B cell (primary cell): ENCODE measurements around the gene SLC2A4. TPM values are rescaled to one million over a fixed set of nuclear protein-coding genes. Genes with fewer than 3 reads are reported as not detected.
A peak's percentile ranks its signal among the peaks of the same experiment; 100 is the strongest.

Source experiments
- ATAC-seq: fragments of 200-7000 bp; cut with Tn5 transposase; one replicate; pipeline ENCODE4 v1.10.0; 2021; ENCODE audit warnings: low read depth, mild to moderate bottlenecking, moderate number of reproducible peaks, moderate library complexity
- CTCF ChIA-PET: fragments of 350-600 bp; sonication (Branson Sonifier 250); formaldehyde crosslinking; loops from one replicate; lab custom pipeline; 2021; ENCODE audit warnings: antibody characterized with exemption, inconsistent platforms; lab: Charles Lee
- POLR2A ChIA-PET: fragments of 350-600 bp; sonication (Branson Sonifier 250); formaldehyde crosslinking; loops from one replicate; lab custom pipeline; 2021; ENCODE audit warnings: antibody characterized with exemption; lab: Charles Lee
- DNase-seq: peaks from one replicate; pipeline ENCODE4 v3.0.0; 2013
- H2AFZ ChIP-seq: 2 replicates; pipeline ENCODE4 v1.6.1; 2012; ENCODE audit warnings: mild to moderate bottlenecking, low read depth, low read length; ENCODE audit not compliant: insufficient read depth, poor library complexity, severe bottlenecking
- H3K27ac ChIP-seq, 2 donors: 1 replicate in 1 of 2; 2 replicates in 1 of 2; pipeline ENCODE4 v1.5.1; 2012 to 2013; ENCODE audit warnings: low read length in 2 of 2, mild to moderate bottlenecking in 2 of 2, moderate library complexity in 1 of 2
- H3K27me3 ChIP-seq, 4 experiments: fragments of 200-600 bp in 1 of 4; sonication (generic) in 1 of 4; replicated peaks in 1 of 4; 1 replicate in 2 of 4; 2 replicates in 2 of 4; pipeline versions ENCODE4 v1.6.1 to v1.7.0; 2013 to 2016; ENCODE audit warnings: low read length in 3 of 4, mild to moderate bottlenecking in 2 of 4, mixed read lengths in 1 of 4, moderate library complexity in 1 of 4; ENCODE audit not compliant: insufficient read depth in 4 of 4, control insufficient read depth in 3 of 4; ENCODE audit errors: control extremely low read depth in 1 of 4
- H3K36me3 ChIP-seq, 2 experiments: replicated peaks in 1 of 2; 1 replicate in 1 of 2; 2 replicates in 1 of 2; pipeline versions ENCODE4 v1.6.1 to v1.7.1; 2013; ENCODE audit warnings: low read length in 1 of 2; ENCODE audit not compliant: insufficient read depth in 2 of 2, control insufficient read depth in 1 of 2; ENCODE audit errors: control extremely low read depth in 1 of 2, extremely low read depth in 1 of 2
- H3K4me1 ChIP-seq, 2 donors: fragments of 200-600 bp in 1 of 2; sonication (generic) in 1 of 2; 1 replicate in 1 of 2; 2 replicates in 1 of 2; pipeline versions ENCODE4 v1.5.1 to v1.6.1; 2013 to 2017; ENCODE audit warnings: low read length in 2 of 2; ENCODE audit not compliant: control insufficient read depth in 2 of 2, insufficient read depth in 2 of 2
- H3K4me2 ChIP-seq: replicated peaks from 2 replicates; pipeline ENCODE3; 2012; ENCODE audit warnings: mild to moderate bottlenecking, low read depth, low read length; ENCODE audit not compliant: poor library complexity, severe bottlenecking
- H3K4me3 ChIP-seq, 5 experiments: fragments of 200-600 bp in 1 of 5; sonication (generic) in 1 of 5; 1 replicate in 3 of 5; 2 replicates in 2 of 5; pipeline versions ENCODE4 v1.5.1 to v1.7.0; 2011 to 2016; ENCODE audit warnings: low read length in 4 of 5, mild to moderate bottlenecking in 4 of 5, low read depth in 2 of 5, control low read depth in 1 of 5, moderate library complexity in 1 of 5; ENCODE audit not compliant: insufficient read depth in 1 of 5; ENCODE audit errors: control extremely low read depth in 1 of 5, extremely low read depth in 1 of 5
- H3K79me2 ChIP-seq: fragments of 200-600 bp; sonication (generic); one replicate; pipeline ENCODE4 v1.6.0; 2016; ENCODE audit warnings: low read length; ENCODE audit not compliant: control insufficient read depth, insufficient read depth
- H3K9ac ChIP-seq: fragments of 200-600 bp; sonication (generic); 2 replicates; pipeline ENCODE4 v1.6.1; 2017; ENCODE audit warnings: mild to moderate bottlenecking, low read length, moderate library complexity
- H3K9me3 ChIP-seq, 3 donors: one replicate each; pipeline versions ENCODE4 v1.6.1 to v1.7.1; 2013; ENCODE audit warnings: low read length in 2 of 3; ENCODE audit not compliant: control insufficient read depth in 2 of 3, insufficient read depth in 1 of 3; ENCODE audit errors: control extremely low read depth in 1 of 3
- H4K20me1 ChIP-seq: 2 replicates; pipeline ENCODE4 v1.6.0; 2012; ENCODE audit warnings: mild to moderate bottlenecking, low read length; ENCODE audit not compliant: insufficient read depth, control insufficient read depth, poor library complexity, severe bottlenecking
- H3K27ac Mint-ChIP-seq: one replicate; pipeline ENCODE4 v1.8.0; 2021; ENCODE audit warnings: mixed read lengths
- H3K27me3 Mint-ChIP-seq: one replicate; pipeline ENCODE4 v1.8.0; 2021; ENCODE audit warnings: mixed read lengths
- H3K4me1 Mint-ChIP-seq: one replicate; pipeline ENCODE4 v1.8.0; 2021; ENCODE audit warnings: mixed read lengths
- H3K4me3 Mint-ChIP-seq: one replicate; pipeline ENCODE4 v1.8.0; 2021; ENCODE audit warnings: mixed read lengths
- H3K9me3 Mint-ChIP-seq: one replicate; pipeline ENCODE4 v1.8.0; 2022; ENCODE audit warnings: mixed read lengths; ENCODE audit not compliant: insufficient read depth
- CTCF ChIP-seq: fragments of 200-600 bp; IDR thresholded peaks from one replicate; pipeline ENCODE4 v1.8.0; 2022; ENCODE audit warnings: antibody characterized with exemption, mild to moderate bottlenecking
- EZH2 ChIP-seq: IDR thresholded peaks from 2 replicates; pipeline ENCODE4 v1.6.1; 2012; ENCODE audit warnings: borderline replicate concordance, low read depth, mild to moderate bottlenecking, moderate library complexity, low read length; ENCODE audit not compliant: insufficient read depth, poor library complexity, severe bottlenecking
- WGBS: methylation state at CpG from one replicate; pipeline ENCODE4 v1.1.5; 2013; ENCODE audit warnings: missing lambda C conversion rate; ENCODE audit not compliant: insufficient coverage; 5-methylcytosine and 5-hydroxymethylcytosine counted together
- intact Hi-C: fragments of 100-400 bp; cut with micrococcal nuclease; formaldehyde crosslinking; loops from one replicate; pipeline ENCODE4 v1.10.0; 2022
- polyA plus RNA-seq: library from polyadenylated mRNA; depleted of rRNA; stranded (reverse); fragments of >200 nt; gene quantifications from 2 replicates; pipeline ENCODE4 v1.2.3, GENCODE V29; 2012
- total RNA-seq, 2 donors: library from RNA; stranded (reverse); fragments of 120-200 nt in 1 of 2; gene quantifications; 1 replicate in 1 of 2; 2 replicates in 1 of 2; pipeline versions ENCODE4 v1.2.3 to v1.2.4, GENCODE V29; 2013 to 2022

Gene SLC2A4
- total and polyA plus RNA-seq, 2 donors (not counting 1 experiment from before 2014, with no cell fraction given): not detected

DNA sequence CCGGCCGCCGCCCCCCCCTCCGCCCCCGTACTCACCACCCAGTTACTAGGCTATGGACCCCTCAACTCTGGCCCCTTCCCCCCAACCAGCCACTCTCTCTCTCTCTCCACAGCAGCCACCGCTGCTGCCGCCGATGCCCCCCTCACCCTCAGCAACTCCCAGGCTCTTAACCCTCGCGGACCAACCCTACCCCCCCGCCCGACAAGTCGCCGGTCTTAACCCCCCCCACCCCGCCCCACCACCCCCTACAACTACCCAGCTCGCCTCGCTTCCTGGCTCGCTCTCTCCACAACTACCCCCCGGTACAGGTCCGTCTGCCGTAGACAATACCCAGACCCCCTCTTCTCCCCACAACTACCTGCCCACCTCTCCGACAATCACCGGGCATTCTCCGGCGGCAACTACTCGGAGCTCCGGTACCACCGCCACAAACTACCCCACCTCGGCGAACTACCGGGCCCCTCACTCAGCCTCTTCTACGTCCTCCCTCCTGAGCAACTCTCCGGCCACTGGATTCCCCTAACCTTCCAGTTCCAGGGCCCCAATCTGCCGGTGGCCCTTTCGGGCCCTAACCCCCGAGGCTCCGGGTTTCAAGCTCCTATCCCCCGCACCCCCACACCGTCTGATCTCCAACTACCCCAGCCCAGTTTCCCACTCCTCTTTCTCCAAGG, 43.0 kb upstream of the SLC2A4 start:
- H3K4me1 ChIP-seq: peaks cover 44 to 53% of the 10 kb centered on the region in 2 donors
- DNase-seq (peak; percentile 69), ATAC-seq (no peak)
- CTCF ChIA-PET: interaction anchor here (0.6 to 5.0 kb wide), 3 partner anchors 13 to 374 kb away, joined by 5 to 36 read pairs (median 6); partner anchors contain the start of genes ACADVL, CTDNEP1, DLG4 and ELP5
- H3K9ac ChIP-seq: peak overlapping the region; percentile 94
- H3K4me3 ChIP-seq: peak overlapping the region; percentile 74 to 97 (median 75)
- H3K27me3 Mint-ChIP-seq: no peaks in the 10 kb centered on the region
- H3K9me3 Mint-ChIP-seq: no peaks in the 10 kb centered on the region
- WGBS: under 1% methylated on average over 25 of the region's 39 CpGs
- no peaks in the 10 kb centered on the region for H3K27me3 ChIP-seq
- peak overlapping the region; percentile 65 for H2AFZ ChIP-seq
- peak overlapping the region; percentile 79 for H3K4me2 ChIP-seq
- H3K4me1 Mint-ChIP-seq: peaks cover 65% of the 10 kb centered on the region
- H3K36me3 ChIP-seq: peaks cover 0 to 25% of the 10 kb centered on the region in 2 experiments
- no peaks in the 10 kb centered on the region for H3K9me3 ChIP-seq
- intact Hi-C loops: loop anchor here (1.0 to 5.0 kb wide), 7 partner anchors 19 to 448 kb away; partner anchors contain the start of genes ACADVL, DLG4, EIF5A and SENP3
- H3K27ac Mint-ChIP-seq: peak overlapping the region; percentile 100
- H4K20me1 ChIP-seq: peaks cover 22% of the 10 kb centered on the region
- peak overlapping the region; percentile 98 for H3K4me3 Mint-ChIP-seq
- peaks cover 50% of the 10 kb centered on the region for H3K79me2 ChIP-seq
- no peak for TF ChIP-seq EZH2
- TF ChIP-seq CTCF: no peak
- POLR2A ChIA-PET: interaction anchor here (0.6 to 13.1 kb wide), 11 partner anchors 12 to 1783 kb away, joined by 3 to 157 read pairs (median 3); partner anchors contain the start of genes ACADVL, CTDNEP1, DLG4 and ELP5
- H3K27ac ChIP-seq: peak overlapping the region; percentile 55 to 85
